HG02973 (cell line): ENCODE measurements around the gene STK32C.
"Not testable (repeated sequence)": the region's sequence is repeated elsewhere in the genome, so short reads cannot be mapped to it uniquely, and the experiment has no call there.

Experiments
- ATAC-seq: cut with Tn5 transposase; IDR thresholded peaks from one replicate; pipeline ENCODE4 v1.9.1; 2021; ENCODE audit warnings: moderate library complexity; ENCODE audit not compliant: unreplicated experiment

The STK32C gene

GRCh38 chr10:132338876-132339275 is 31.1 kb upstream of the STK32C start:
- no peak for ATAC-seq

GRCh38 chr10:132337854-132338253 is 30.1 kb upstream of the STK32C start:
- ATAC-seq = not testable (repeated sequence)

- no peak for ATAC-seq
Observed at GRCh38 chr10:132336919-132337407, 29.2 kb upstream of the STK32C start.

GRCh38 chr10:132336064-132336746 is 28.5 kb upstream of the STK32C start:
- no peak for ATAC-seq

- peak; percentile 41 for ATAC-seq
Observed at GRCh38 chr10:132335189-132336063, 27.7 kb upstream of the STK32C start.

- ATAC-seq = no peak
Observed at GRCh38 chr10:132334631-132335188, 27.0 kb upstream of the STK32C start.

GRCh38 chr10:132333386-132333785 is 25.6 kb upstream of the STK32C start:
- ATAC-seq = no peak

- ATAC-seq = peak; percentile 35
Observed at GRCh38 chr10:132332433-132332754, 24.6 kb upstream of the STK32C start.

GRCh38 chr10:132331601-132332432 is 24.1 kb upstream of the STK32C start, which contains the start of gene LRRC27:
Gene LRRC27, plus strand, starts transcription at chr10:132332193. Its CDS starts 1,332 bp downstream, at chr10:132333525.
- ATAC-seq = peak; percentile 75

- no peak for ATAC-seq
Observed at GRCh38 chr10:132330486-132330833, 22.7 kb upstream of the STK32C start.

- no peak for ATAC-seq
Observed at GRCh38 chr10:132329565-132330485, 22.1 kb upstream of the STK32C start.

GRCh38 chr10:132328738-132329137 is 21.0 kb upstream of the STK32C start:
- ATAC-seq = no peak

GRCh38 chr10:132328106-132328505 is 20.4 kb upstream of the STK32C start:
- ATAC-seq = no peak

- ATAC-seq = no peak
Observed at GRCh38 chr10:132326925-132327324, 19.2 kb upstream of the STK32C start.

- no peak for ATAC-seq
Observed at GRCh38 chr10:132326344-132326889, 18.7 kb upstream of the STK32C start.

GRCh38 chr10:132324186-132324585 is 16.4 kb upstream of the STK32C start:
- ATAC-seq = no peak

- ATAC-seq = no peak
Observed at GRCh38 chr10:132322586-132323048, 14.9 kb upstream of the STK32C start.

- no peak for ATAC-seq
Observed at GRCh38 chr10:132321726-132322125, 14.0 kb upstream of the STK32C start.

- no peak for ATAC-seq
Observed at GRCh38 chr10:132320654-132321469, 13.1 kb upstream of the STK32C start.
